PC-9 (cell line): ENCODE measurements around the gene SPARCL1. TPM values are rescaled to one million over a fixed set of nuclear protein-coding genes. Genes with fewer than 3 reads are reported as not detected.
"Not testable (repeated sequence)": the region's sequence is repeated elsewhere in the genome, so short reads cannot be mapped to it uniquely, and the experiment has no call there.

Experiments used
- BruUV-seq: library from RNA; stranded (reverse); fragments of 400-500 nt; replicated peaks from 2 replicates; lab custom pipeline; 2021; lab: Mats Ljungman, UMichigan
- CTCF ChIA-PET: fragments of 300-600 bp; sonication (Branson Sonifier 250); formaldehyde crosslinking; loops from one replicate; lab custom pipeline; 2022; ENCODE audit warnings: antibody characterized with exemption; lab: Charles Lee
- POLR2A ChIA-PET: fragments of 300-600 bp; sonication (Branson Sonifier 250); formaldehyde crosslinking; loops from one replicate; lab custom pipeline; 2022; ENCODE audit warnings: antibody characterized with exemption; ENCODE audit not compliant: unreplicated experiment; lab: Charles Lee
- DNase-seq, 2 experiments: peaks; one replicate each; pipeline versions ENCODE4 v3.0.0 to v3.0.0-alpha.2; 2015 to 2022; ENCODE audit warnings: mixed read lengths in 1 of 2
- H2AFZ ChIP-seq: fragments of 200-600 bp; sonication (generic); 2 replicates; pipeline ENCODE4 v1.8.1; 2017; ENCODE audit warnings: antibody characterized with exemption
- H3F3A ChIP-seq: fragments of 200-600 bp; sonication (generic); 2 replicates; pipeline ENCODE4 v1.8.1; 2017; ENCODE audit warnings: antibody characterized with exemption, mild to moderate bottlenecking, low read depth; ENCODE audit not compliant: insufficient read depth
- H3K27ac ChIP-seq: fragments of 200-600 bp; sonication (generic); 2 replicates; pipeline ENCODE4 v1.6.1; 2016; ENCODE audit warnings: mixed run types
- H3K27me3 ChIP-seq: fragments of 200-600 bp; sonication (generic); 2 replicates; pipeline ENCODE4 v1.6.1; 2016; ENCODE audit warnings: low read depth, mixed run types; ENCODE audit not compliant: insufficient read depth
- H3K36me3 ChIP-seq: fragments of 200-600 bp; sonication (generic); 2 replicates; pipeline ENCODE4 v1.6.1; 2016; ENCODE audit warnings: low read depth, mixed run types
- H3K4me1 ChIP-seq: fragments of 200-600 bp; sonication (generic); replicated peaks from 2 replicates; pipeline ENCODE4 v1.6.1; 2016; ENCODE audit warnings: mixed run types; ENCODE audit not compliant: insufficient read depth
- H3K4me2 ChIP-seq: fragments of 200-600 bp; sonication (generic); 2 replicates; pipeline ENCODE4 v1.6.1; 2017; ENCODE audit warnings: mixed run types
- H3K4me3 ChIP-seq: fragments of 200-600 bp; sonication (generic); 2 replicates; pipeline ENCODE4 v1.6.1; 2016; ENCODE audit warnings: mixed run types
- H3K79me2 ChIP-seq: fragments of 200-600 bp; sonication (generic); 2 replicates; pipeline ENCODE4 v1.6.1; 2017; ENCODE audit warnings: low read depth, mixed run types
- H3K9me2 ChIP-seq: fragments of 200-600 bp; sonication (generic); 2 replicates; pipeline ENCODE4 v1.8.1; 2017; ENCODE audit warnings: mild to moderate bottlenecking; ENCODE audit not compliant: insufficient read depth
- H3K9me3 ChIP-seq: fragments of 200-600 bp; sonication (generic); 2 replicates; pipeline ENCODE4 v1.8.1; 2016; ENCODE audit warnings: low read depth; ENCODE audit not compliant: insufficient read depth
- H4K20me1 ChIP-seq: fragments of 200-600 bp; sonication (generic); 2 replicates; pipeline ENCODE4 v1.8.1; 2017; ENCODE audit not compliant: insufficient read depth
- CTCF ChIP-seq: fragments of 200-600 bp; sonication (generic); conservative IDR thresholded peaks from 2 replicates; pipeline ENCODE4 v1.6.1; 2017; ENCODE audit warnings: mixed run types, antibody characterized with exemption, mild to moderate bottlenecking, moderate library complexity
- EZH2 ChIP-seq: fragments of 200-600 bp; sonication (generic); IDR thresholded peaks from 2 replicates; pipeline ENCODE4 v1.8.0; 2017; ENCODE audit warnings: antibody characterized with exemption, low read depth
- intact Hi-C: fragments of 100-400 bp; cut with micrococcal nuclease; formaldehyde crosslinking; loops from one replicate; pipeline ENCODE4 v1.10.0; 2022; ENCODE audit not compliant: unreplicated experiment
- total RNA-seq: library from RNA; stranded (reverse); gene quantifications from 2 replicates; pipeline ENCODE4 v1.2.3, GENCODE V29; 2021

The SPARCL1 gene
- total RNA-seq, 1 experiment from 2014 or later: not detected

GRCh38 chr4:87461281-87461700, 67.9 kb downstream of the SPARCL1 start:
- peak in 1 of 2 experiments; percentile 71 for DNase-seq
- Histone ChIP-seq H3K27ac (no peak overlapping the region), H3K4me2 (no peak overlapping the region), H3K9me2 (no peaks in the 10 kb centered on the region), H3K9me3 (no peaks in the 10 kb centered on the region), H3K79me2 (no peaks in the 10 kb centered on the region), H3K4me1 (0 out of 2 replicates have a peak, but pooled peaks cover 3% of the 10 kb centered on the region), H3F3A (peaks cover 9% of the 10 kb centered on the region; the same call in 1 of the 2 replicates), H3K4me3 (no peak overlapping the region), H3K36me3 (no peaks in the 10 kb centered on the region), H2AFZ (no peak overlapping the region), H3K27me3 (no peaks in the 10 kb centered on the region), H4K20me1 (no peaks in the 10 kb centered on the region)
- ChIA-PET CTCF (no interaction called here), POLR2A (no interaction called here)
- no TSS peak for BruUV-seq
- TF ChIP-seq CTCF (no peak), EZH2 (no peak)
- intact Hi-C loops: no loop called here

- H4K20me1 ChIP-seq: no peaks in the 10 kb centered on the region
- H3K4me1 ChIP-seq: 0 out of 2 replicates have a peak, but pooled peaks cover 3% of the 10 kb centered on the region
- CTCF ChIA-PET: interaction anchor here (0.5 kb wide), 1 partner anchor 34 kb away, joined by 6 read pairs; no protein-coding TSS in a partner anchor
- no peaks in the 10 kb centered on the region for H3K36me3 ChIP-seq
- POLR2A ChIA-PET: no interaction called here
- H3F3A ChIP-seq: peaks cover 9% of the 10 kb centered on the region; the same call in 1 of the 2 replicates
- no peak for TF ChIP-seq EZH2
- no peak for TF ChIP-seq CTCF
- no TSS peak for BruUV-seq
- H3K79me2 ChIP-seq: no peaks in the 10 kb centered on the region
- no peak overlapping the region for H3K4me2 ChIP-seq
- H3K4me3 ChIP-seq: no peak overlapping the region
- H3K9me2 ChIP-seq: no peaks in the 10 kb centered on the region
- DNase-seq: no peak
- no peak overlapping the region for H2AFZ ChIP-seq
- no peak overlapping the region for H3K27ac ChIP-seq
- H3K9me3 ChIP-seq: no peaks in the 10 kb centered on the region
- no peaks in the 10 kb centered on the region for H3K27me3 ChIP-seq
- intact Hi-C loops: no loop called here
Observed at GRCh38 chr4:87458913-87459312, 70.3 kb downstream of the SPARCL1 start.

GRCh38 chr4:87451537-87451936, 77.6 kb downstream of the SPARCL1 start:
- ChIA-PET POLR2A (no interaction called here), CTCF (no interaction called here)
- no peaks in the 10 kb centered on the region for H4K20me1 ChIP-seq
- H3K4me2 ChIP-seq: no peak overlapping the region
- intact Hi-C loops: no loop called here
- no peaks in the 10 kb centered on the region for H3K27me3 ChIP-seq
- no peak overlapping the region for H2AFZ ChIP-seq
- H3K9me2 ChIP-seq: no peaks in the 10 kb centered on the region
- DNase-seq: no peak
- H3K79me2 ChIP-seq: no peaks in the 10 kb centered on the region
- no peaks in the 10 kb centered on the region for H3F3A ChIP-seq
- H3K4me1 ChIP-seq: no peaks in the 10 kb centered on the region
- TF ChIP-seq EZH2 (no peak), CTCF (no peak)
- H3K27ac ChIP-seq: no peak overlapping the region
- no peaks in the 10 kb centered on the region for H3K9me3 ChIP-seq
- H3K36me3 ChIP-seq: no peaks in the 10 kb centered on the region
- no peak overlapping the region for H3K4me3 ChIP-seq
- BruUV-seq: no TSS peak

GRCh38 chr4:87446375-87446774, 82.8 kb downstream of the SPARCL1 start:
- H3K9me3 ChIP-seq, H3K4me3 ChIP-seq, H3K79me2 ChIP-seq, intact Hi-C loops, H3K4me2 ChIP-seq, H3K9me2 ChIP-seq, H3K4me1 ChIP-seq, DNase-seq, BruUV-seq, POLR2A ChIA-PET, H3K27me3 ChIP-seq, H3F3A ChIP-seq, H3K27ac ChIP-seq, H2AFZ ChIP-seq, H4K20me1 ChIP-seq, H3K36me3 ChIP-seq, CTCF ChIA-PET: not testable (repeated sequence)
